NCI-H226 (cell line): ENCODE measurements around the gene PRKAR1B.

Source experiments
- DNase-seq: peaks from one replicate; pipeline ENCODE4 v3.0.0-alpha.2; 2015

PRKAR1B gene

GRCh38 chr7:721619-722248 lies 5.3 kb downstream of the PRKAR1B start:
- peak; percentile 49 for DNase-seq

GRCh38 chr7:716636-717035 lies 10.4 kb downstream of the PRKAR1B start:
- no peak for DNase-seq

GRCh38 chr7:716222-716621 lies 10.9 kb downstream of the PRKAR1B start:
- DNase-seq = no peak

GRCh38 chr7:714251-714671 lies 12.8 kb downstream of the PRKAR1B start:
- DNase-seq = no peak

GRCh38 chr7:713488-714230 lies 13.4 kb downstream of the PRKAR1B start:
- no peak for DNase-seq

GRCh38 chr7:713139-713457 lies 14.0 kb downstream of the PRKAR1B start:
- DNase-seq = no peak

GRCh38 chr7:712381-713138 lies 14.5 kb downstream of the PRKAR1B start:
- no peak for DNase-seq

GRCh38 chr7:711922-712380 lies 15.1 kb downstream of the PRKAR1B start:
- no peak for DNase-seq

- DNase-seq = no peak
Observed at GRCh38 chr7:711093-711921, 15.8 kb downstream of the PRKAR1B start.

GRCh38 chr7:710161-710560 lies 16.9 kb downstream of the PRKAR1B start:
- no peak for DNase-seq

- no peak for DNase-seq
Observed at GRCh38 chr7:707296-708000, 19.6 kb downstream of the PRKAR1B start.

- DNase-seq = no peak
Observed at GRCh38 chr7:706721-707120, 20.4 kb downstream of the PRKAR1B start.

- no peak for DNase-seq
Observed at GRCh38 chr7:703049-703448, 24.0 kb downstream of the PRKAR1B start.

GRCh38 chr7:701086-701671 lies 25.9 kb downstream of the PRKAR1B start:
- DNase-seq = no peak

- DNase-seq = no peak
Observed at GRCh38 chr7:699476-700170, 27.5 kb downstream of the PRKAR1B start.

GRCh38 chr7:698515-699475 lies 28.3 kb downstream of the PRKAR1B start:
- DNase-seq = no peak

GRCh38 chr7:696812-697551 lies 30.1 kb downstream of the PRKAR1B start:
- DNase-seq = no peak

- no peak for DNase-seq
Observed at GRCh38 chr7:696426-696811, 30.7 kb downstream of the PRKAR1B start.

GRCh38 chr7:693280-693679 lies 33.8 kb downstream of the PRKAR1B start:
- DNase-seq = no peak
